Endothelial cell of umbilical vein (primary cell): ENCODE measurements around the gene ADGRL3. TPM values are rescaled to one million over a fixed set of nuclear protein-coding genes. Genes with fewer than 3 reads are reported as not detected.

Source experiments
- BruUV-seq: library from RNA; stranded (reverse); fragments of 400-500 nt; replicated peaks from 2 replicates; lab custom pipeline; 2021; lab: Mats Ljungman, UMichigan
- CTCF ChIA-PET: fragments of 300-600, 350-600 bp; sonication (Branson Sonifier 250); formaldehyde crosslinking; loops from one replicate; lab custom pipeline; 2021; ENCODE audit warnings: antibody characterized with exemption, inconsistent platforms; lab: Charles Lee
- POLR2A ChIA-PET: fragments of 300-600, 350-600 bp; sonication (Branson Sonifier 250); formaldehyde crosslinking; loops from one replicate; lab custom pipeline; 2021; ENCODE audit warnings: antibody characterized with exemption, inconsistent platforms; lab: Charles Lee
- DNase-seq: peaks from one replicate; pipeline ENCODE4 v3.0.0-alpha.2; 2011; ENCODE audit warnings: low read depth, low spot score
- FAIRE-seq: peaks from 2 replicates; lab custom pipeline; 2011; peaks lifted over from hg19 to GRCh38; lab: Jason Lieb, UNC
- H2AFZ ChIP-seq: 2 replicates; pipeline ENCODE4 v1.6.0; 2012; ENCODE audit warnings: low read depth, low read length, control low read depth, inconsistent platforms
- H3K27ac ChIP-seq: 2 replicates; pipeline ENCODE4 v1.5.1; 2011; ENCODE audit warnings: low read depth, mild to moderate bottlenecking, control low read depth, low read length, moderate library complexity; ENCODE audit not compliant: insufficient read depth
- H3K27me3 ChIP-seq, 2 experiments: 2 replicates each; pipeline versions ENCODE4 v1.6.0 to v1.6.1; 2011; ENCODE audit warnings: low read length in 2 of 2, mixed read lengths in 1 of 2; ENCODE audit not compliant: control insufficient read depth in 2 of 2, insufficient read depth in 2 of 2
- H3K36me3 ChIP-seq, 2 experiments: 2 replicates in 1 of 2; 3 replicates in 1 of 2; pipeline ENCODE4 v1.5.1; 2011; ENCODE audit warnings: low read length in 2 of 2, mild to moderate bottlenecking in 1 of 2, moderate library complexity in 1 of 2; ENCODE audit not compliant: control insufficient read depth in 2 of 2, insufficient read depth in 2 of 2; ENCODE audit errors: extremely low read depth in 1 of 2
- H3K4me1 ChIP-seq: 3 replicates; pipeline ENCODE4 v1.5.1; 2011; ENCODE audit warnings: mild to moderate bottlenecking, low read length; ENCODE audit not compliant: control insufficient read depth, insufficient read depth; ENCODE audit errors: extremely low read depth
- H3K4me2 ChIP-seq: 2 replicates; pipeline ENCODE4 v1.6.1; 2011; ENCODE audit warnings: low read length, control low read depth, mixed read lengths; ENCODE audit not compliant: insufficient read depth
- H3K4me3 ChIP-seq, 3 experiments: fragments of 200-600 bp in 1 of 3; sonication (generic), shearing (Covaris generic) in 1 of 3; replicated peaks in 1 of 3; 2 replicates each; pipeline ENCODE4 v1.5.1; 2011 to 2016; ENCODE audit warnings: control low read depth in 3 of 3, low read length in 3 of 3, mild to moderate bottlenecking in 2 of 3, inconsistent platforms in 1 of 3, low read depth in 1 of 3, moderate library complexity in 1 of 3; ENCODE audit not compliant: insufficient read depth in 1 of 3
- H3K79me2 ChIP-seq: 2 replicates; pipeline ENCODE4 v1.6.0; 2012; ENCODE audit warnings: low read length, inconsistent platforms; ENCODE audit not compliant: control insufficient read depth, insufficient read depth
- H3K9ac ChIP-seq: replicated peaks from 2 replicates; pipeline ENCODE3; 2011; ENCODE audit warnings: low read length, control low read depth; ENCODE audit not compliant: insufficient read depth; ENCODE audit errors: extremely low read depth
- H3K9me1 ChIP-seq: replicated peaks from 3 replicates; pipeline ENCODE4 v1.6.0; 2011; ENCODE audit warnings: mild to moderate bottlenecking, low read length; ENCODE audit not compliant: control insufficient read depth, insufficient read depth; ENCODE audit errors: extremely low read depth
- H3K9me3 ChIP-seq: replicated peaks from 2 replicates; pipeline ENCODE4 v1.5.1; 2012; ENCODE audit warnings: low read length, inconsistent platforms; ENCODE audit not compliant: control insufficient read depth, insufficient read depth
- H4K20me1 ChIP-seq: replicated peaks from 2 replicates; pipeline ENCODE3; 2011; ENCODE audit warnings: mild to moderate bottlenecking, low read length; ENCODE audit not compliant: control insufficient read depth, insufficient read depth; ENCODE audit errors: extremely low read depth
- MYC ChIP-seq: IDR thresholded peaks from one replicate; pipeline ENCODE4 v1.6.1; 2011; ENCODE audit warnings: mild to moderate bottlenecking, low read depth, low read length
- dilution Hi-C: fragments of 300-500 bp; cut with MboI; formaldehyde crosslinking; loops from one replicate; pipeline ENCODE4 v1.15.0; 2019; ENCODE audit warnings: low sequenced_read_pairs; ENCODE audit not compliant: extremely low pct_ligation_motif_present
- intact Hi-C: fragments of 100-400 bp; cut with micrococcal nuclease; formaldehyde crosslinking; loops from one replicate; pipeline ENCODE4 v1.10.0; 2022
- polyA plus RNA-seq, 4 experiments: library from polyadenylated mRNA; depleted of rRNA in 3 of 4; stranded (reverse) in 3 of 4; unstranded in 1 of 4; fragments of >200 nt; gene quantifications; 2 replicates each; pipeline versions ENCODE4 v1.2.1 to v1.2.3, GENCODE V29; 2011 to 2012; ENCODE audit warnings: missing spikeins in 1 of 4
- total RNA-seq: library from RNA; stranded (reverse); gene quantifications from 2 replicates; pipeline ENCODE4 v1.2.3, GENCODE V29; 2021
- TF ChIP-seq, protein P1 (sequence below), 2 donors: IDR thresholded peaks; 1 replicate in 1 of 2; 2 replicates in 1 of 2; pipeline ENCODE4 v1.5.1; 2011; ENCODE audit warnings: low read length in 2 of 2, mild to moderate bottlenecking in 2 of 2, moderate library complexity in 2 of 2, control low read depth in 1 of 2, inconsistent platforms in 1 of 2, low read depth in 1 of 2; ENCODE audit not compliant: insufficient read depth in 1 of 2; ENCODE audit errors: extremely low read depth in 1 of 2

Gene ADGRL3
- total and polyA plus RNA-seq, 2 donors (not counting 3 experiments of a cell fraction or from before 2014, with no cell fraction given), result not detected

DNA sequence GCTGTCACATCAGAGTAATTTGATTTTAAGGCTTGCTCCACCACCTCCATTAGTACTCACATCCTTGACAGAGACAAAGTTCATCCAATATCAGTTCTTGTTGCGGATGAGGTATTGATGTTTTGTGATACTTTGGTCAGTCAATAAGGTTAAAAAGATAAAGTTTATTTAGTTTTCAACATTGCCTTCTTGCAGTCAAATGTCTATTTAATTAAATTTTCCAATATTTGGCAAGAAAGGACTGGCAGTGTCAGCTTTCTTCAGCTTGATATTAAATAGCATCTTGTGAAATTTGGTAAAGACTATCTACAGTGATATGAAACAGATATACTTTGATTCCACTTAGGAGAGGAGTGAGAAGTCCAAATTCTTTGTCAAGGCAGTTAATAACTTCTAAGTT lies 493.4 kb downstream of the ADGRL3 start:
- Histone ChIP-seq H3K4me2 (no peak overlapping the region), H3K36me3 (no peaks in the 10 kb centered on the region), H4K20me1 (no peaks in the 10 kb centered on the region), H3K9me1 (no peaks in the 10 kb centered on the region), H3K27me3 (no peaks in the 10 kb centered on the region), H3K4me1 (no peaks in the 10 kb centered on the region), H3K9ac (no peak overlapping the region), H3K79me2 (no peaks in the 10 kb centered on the region), H2AFZ (no peak overlapping the region), H3K4me3 (no peak overlapping the region), H3K27ac (no peak overlapping the region), H3K9me3 (no peaks in the 10 kb centered on the region)
- ChIA-PET POLR2A (no interaction called here), CTCF (no interaction called here)
- intact Hi-C loops (no loop called here), dilution Hi-C loops (no loop called here)
- TF ChIP-seq MYC, result no peak
- BruUV-seq, result no TSS peak
- FAIRE-seq (no peak), DNase-seq (no peak)

DNA sequence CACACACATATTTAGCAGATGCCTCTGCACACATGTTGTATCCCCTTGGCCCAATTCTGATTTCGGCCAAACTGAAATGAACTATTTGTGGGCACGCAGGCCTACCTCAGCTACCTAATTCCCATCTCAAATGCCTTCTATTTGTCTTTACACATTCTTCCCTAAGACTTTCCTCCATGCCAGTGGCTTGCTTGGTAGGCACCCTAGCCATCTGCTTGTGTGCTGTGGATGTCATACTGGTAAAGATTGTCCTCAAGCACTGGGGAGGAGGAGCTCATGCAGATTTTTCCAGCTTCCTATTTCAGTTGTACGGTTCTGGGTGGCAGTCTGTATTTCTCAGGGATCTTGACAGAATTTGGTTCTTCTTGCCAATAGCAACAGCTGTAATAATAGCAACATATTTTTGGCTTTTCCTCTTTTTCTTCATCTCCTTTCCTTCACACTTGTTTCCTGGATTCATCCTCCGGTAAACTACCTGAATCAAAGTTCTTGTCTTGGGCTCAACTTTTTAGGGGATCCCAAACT lies 514.3 kb downstream of the ADGRL3 start:
- dilution Hi-C loops, result no loop called here
- no peak for FAIRE-seq
- CTCF ChIA-PET, result no interaction called here

More for the DNA sequence above, 514.3 kb downstream of the ADGRL3 start:
- Histone ChIP-seq H3K79me2 (no peaks in the 10 kb centered on the region), H3K27ac (no peak overlapping the region), H4K20me1 (no peaks in the 10 kb centered on the region), H3K27me3 (no peaks in the 10 kb centered on the region), H2AFZ (no peak overlapping the region), H3K9me3 (no peaks in the 10 kb centered on the region), H3K4me2 (no peak overlapping the region), H3K4me1 (no peaks in the 10 kb centered on the region), H3K9me1 (no peaks in the 10 kb centered on the region), H3K36me3 (no peaks in the 10 kb centered on the region), H3K4me3 (no peak overlapping the region), H3K9ac (no peak overlapping the region)
- intact Hi-C loops, result no loop called here
- POLR2A ChIA-PET, result no interaction called here
- TF ChIP-seq, protein P1, sequence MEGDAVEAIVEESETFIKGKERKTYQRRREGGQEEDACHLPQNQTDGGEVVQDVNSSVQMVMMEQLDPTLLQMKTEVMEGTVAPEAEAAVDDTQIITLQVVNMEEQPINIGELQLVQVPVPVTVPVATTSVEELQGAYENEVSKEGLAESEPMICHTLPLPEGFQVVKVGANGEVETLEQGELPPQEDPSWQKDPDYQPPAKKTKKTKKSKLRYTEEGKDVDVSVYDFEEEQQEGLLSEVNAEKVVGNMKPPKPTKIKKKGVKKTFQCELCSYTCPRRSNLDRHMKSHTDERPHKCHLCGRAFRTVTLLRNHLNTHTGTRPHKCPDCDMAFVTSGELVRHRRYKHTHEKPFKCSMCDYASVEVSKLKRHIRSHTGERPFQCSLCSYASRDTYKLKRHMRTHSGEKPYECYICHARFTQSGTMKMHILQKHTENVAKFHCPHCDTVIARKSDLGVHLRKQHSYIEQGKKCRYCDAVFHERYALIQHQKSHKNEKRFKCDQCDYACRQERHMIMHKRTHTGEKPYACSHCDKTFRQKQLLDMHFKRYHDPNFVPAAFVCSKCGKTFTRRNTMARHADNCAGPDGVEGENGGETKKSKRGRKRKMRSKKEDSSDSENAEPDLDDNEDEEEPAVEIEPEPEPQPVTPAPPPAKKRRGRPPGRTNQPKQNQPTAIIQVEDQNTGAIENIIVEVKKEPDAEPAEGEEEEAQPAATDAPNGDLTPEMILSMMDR (IDR thresholded peaks at IDR 0.05; ENCODE audit: extremely low read depth in 1 of 2, insufficient read depth in 1 of 2, low read depth in 1 of 2, low read length in 2 of 2), result no peak
- BruUV-seq, result no TSS peak
- DNase-seq, result no peak
